Measurements from ENCODE around the gene NAALADL1.

NAALADL1 gene

GRCh38 chr11:65051398-65051858 is 6.9 kb downstream of the NAALADL1 start:
- H2BK5ac ChIP-seq (ENCODE audit: low read depth, low read length, poor library complexity), result no peak overlapping the region
- H3K4me3 ChIP-seq (ENCODE audit: low read depth, low read length), result no peak overlapping the region
- H4K12ac ChIP-seq (ENCODE audit: low read depth, low read length), result no peak overlapping the region
- no peak overlapping the region for H3K9ac ChIP-seq (ENCODE audit: low read length)
- WGBS (ENCODE audit: extremely low coverage, insufficient coverage, insufficient read length), result no CpG with 5 or more reads among the region's 9 CpGs
- H3K79me2 ChIP-seq (ENCODE audit: control insufficient read depth, insufficient read depth, low read length, poor library complexity), result no peaks in the 10 kb centered on the region
- no peak overlapping the region for H3K23ac ChIP-seq (ENCODE audit: low read length)
- H3K36me3 ChIP-seq (ENCODE audit: control insufficient read depth in 1 of 2, insufficient read depth in 2 of 2, low read length in 2 of 2), result no peaks in the 10 kb centered on the region
- H3K79me1 ChIP-seq (ENCODE audit: low read length), result no peaks in the 10 kb centered on the region
- no peak overlapping the region for H4K8ac ChIP-seq (ENCODE audit: low read depth, low read length)
- H3K9me3 ChIP-seq (ENCODE audit: insufficient read depth, low read depth, low read length), result peaks cover 5% of the 10 kb centered on the region
- H3K14ac ChIP-seq (ENCODE audit: low read length), result no peak overlapping the region
- H3K27ac ChIP-seq (ENCODE audit: low read depth, low read length), result no peak overlapping the region
- no peak overlapping the region for H2AK5ac ChIP-seq (ENCODE audit: low read length)
- H3K27me3 ChIP-seq (ENCODE audit: insufficient read depth, low read length), result no peaks in the 10 kb centered on the region
- DNase-seq, result no peak
- no peak overlapping the region for H3K4me2 ChIP-seq (ENCODE audit: low read length)
- H2BK12ac ChIP-seq (ENCODE audit: low read length), result no peak overlapping the region
- H3K18ac ChIP-seq (ENCODE audit: low read length), result no peak overlapping the region
- no peak overlapping the region for H2BK120ac ChIP-seq (ENCODE audit: insufficient read depth, low read length, poor library complexity)
- no peaks in the 10 kb centered on the region for H3K4me1 ChIP-seq (ENCODE audit: control insufficient read depth in 1 of 2, insufficient read depth in 2 of 2, low read length in 2 of 2)
- no peak overlapping the region for H3K4ac ChIP-seq (ENCODE audit: low read depth, low read length)
- H4K91ac ChIP-seq (ENCODE audit: low read depth, low read length), result no peak overlapping the region
- no peak overlapping the region for H2AFZ ChIP-seq (ENCODE audit: insufficient read depth, low read length, poor library complexity)

DNA sequence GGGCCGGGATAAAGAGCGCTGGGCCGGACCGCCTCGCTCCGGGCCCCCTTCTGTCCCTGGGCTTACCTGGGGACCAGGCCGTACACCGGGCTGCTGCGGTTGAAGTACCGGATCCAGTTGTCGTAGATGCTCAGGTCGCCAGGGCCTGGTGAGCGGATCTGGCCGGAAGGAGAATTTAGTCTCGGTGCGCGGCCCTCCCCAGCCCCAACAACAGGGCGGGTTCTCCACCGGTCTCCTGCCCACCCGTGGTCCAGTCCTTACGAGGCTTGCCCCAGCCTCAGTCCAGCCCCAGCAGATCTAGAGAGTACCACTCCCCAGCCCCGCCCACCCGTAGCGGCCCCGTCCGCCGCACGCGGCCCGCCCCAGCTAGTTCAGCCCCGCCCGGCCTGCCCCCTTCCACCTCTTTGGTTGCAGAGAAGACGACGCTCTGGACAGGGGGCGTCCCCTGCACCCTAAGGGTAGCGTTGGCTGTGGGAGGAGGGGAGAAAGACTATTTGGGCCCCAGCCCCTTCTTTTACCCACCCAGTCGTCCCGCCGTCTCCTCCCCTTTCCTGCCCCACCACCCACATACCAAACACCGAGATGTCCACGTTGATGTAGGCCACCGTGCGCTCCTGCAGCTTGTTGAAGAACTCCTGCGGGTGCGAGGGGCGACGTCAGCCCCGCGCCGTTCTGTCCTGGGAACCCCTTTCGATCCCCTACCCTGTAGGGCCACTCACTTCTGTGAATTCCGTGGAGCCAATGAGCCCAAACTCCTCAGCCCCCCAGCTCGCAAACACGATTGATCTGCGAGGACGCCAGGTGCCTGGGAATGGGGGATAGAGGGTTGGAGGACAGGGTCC is 10.6 kb downstream of the NAALADL1 start:
- Histone ChIP-seq H2BK5ac (ENCODE audit: low read depth, low read length, poor library complexity) (no peak overlapping the region), H3K79me1 (ENCODE audit: low read length) (no peaks in the 10 kb centered on the region), H3K79me2 (ENCODE audit: control insufficient read depth, insufficient read depth, low read length, poor library complexity) (no peaks in the 10 kb centered on the region), H3K4me2 (ENCODE audit: low read length) (peak overlapping the region; percentile 43), H3K4me1 (ENCODE audit: control insufficient read depth in 1 of 2, insufficient read depth in 2 of 2, low read length in 2 of 2) (no peaks in the 10 kb centered on the region), H2BK120ac (ENCODE audit: insufficient read depth, low read length, poor library complexity) (no peak overlapping the region), H4K91ac (ENCODE audit: low read depth, low read length) (no peak overlapping the region), H2BK12ac (ENCODE audit: low read length) (no peak overlapping the region), H4K12ac (ENCODE audit: low read depth, low read length) (no peak overlapping the region), H3K14ac (ENCODE audit: low read length) (no peak overlapping the region), H3K18ac (ENCODE audit: low read length) (no peak overlapping the region), H3K27me3 (ENCODE audit: insufficient read depth, low read length) (no peaks in the 10 kb centered on the region), H4K8ac (ENCODE audit: low read depth, low read length) (no peak overlapping the region), H3K4ac (ENCODE audit: low read depth, low read length) (no peak overlapping the region), H3K9ac (ENCODE audit: low read length) (no peak overlapping the region), H3K9me3 (ENCODE audit: insufficient read depth, low read depth, low read length) (peaks cover 1% of the 10 kb centered on the region), H3K36me3 (ENCODE audit: control insufficient read depth in 1 of 2, insufficient read depth in 2 of 2, low read length in 2 of 2) (peaks cover 19% of the 10 kb centered on the region in 2 experiments), H3K23ac (ENCODE audit: low read length) (no peak overlapping the region), H2AK5ac (ENCODE audit: low read length) (no peak overlapping the region), H3K27ac (ENCODE audit: low read depth, low read length) (no peak overlapping the region), H3K4me3 (ENCODE audit: low read depth, low read length) (no peak overlapping the region), H2AFZ (ENCODE audit: insufficient read depth, low read length, poor library complexity) (no peak overlapping the region)
- no peak for DNase-seq
- WGBS (ENCODE audit: extremely low coverage, insufficient coverage, insufficient read length), result no CpG with 5 or more reads among the region's 56 CpGs

- H3K27me3 ChIP-seq (ENCODE audit: insufficient read depth, low read length), result no peaks in the 10 kb centered on the region
- peaks cover 9% of the 10 kb centered on the region for H3K79me2 ChIP-seq (ENCODE audit: control insufficient read depth, insufficient read depth, low read length, poor library complexity)
- no peak overlapping the region for H2AK5ac ChIP-seq (ENCODE audit: low read length)
- H4K12ac ChIP-seq (ENCODE audit: low read depth, low read length), result no peak overlapping the region
- no peak overlapping the region for H4K91ac ChIP-seq (ENCODE audit: low read depth, low read length)
- H3K9me3 ChIP-seq (ENCODE audit: insufficient read depth, low read depth, low read length), result peaks cover 1% of the 10 kb centered on the region
- no peak overlapping the region for H2BK120ac ChIP-seq (ENCODE audit: insufficient read depth, low read length, poor library complexity)
- H3K79me1 ChIP-seq (ENCODE audit: low read length), result peaks cover 9% of the 10 kb centered on the region
- H3K4me2 ChIP-seq (ENCODE audit: low read length), result no peak overlapping the region
- H3K14ac ChIP-seq (ENCODE audit: low read length), result no peak overlapping the region
- no peak overlapping the region for H3K4ac ChIP-seq (ENCODE audit: low read depth, low read length)
- no peak overlapping the region for H2AFZ ChIP-seq (ENCODE audit: insufficient read depth, low read length, poor library complexity)
- no peak for DNase-seq
- no peak overlapping the region for H3K4me3 ChIP-seq (ENCODE audit: low read depth, low read length)
- no peak overlapping the region for H3K9ac ChIP-seq (ENCODE audit: low read length)
- H2BK5ac ChIP-seq (ENCODE audit: low read depth, low read length, poor library complexity), result no peak overlapping the region
- no peak overlapping the region for H3K23ac ChIP-seq (ENCODE audit: low read length)
- WGBS (ENCODE audit: extremely low coverage, insufficient coverage, insufficient read length), result no CpG with 5 or more reads among the region's 7 CpGs
- H3K36me3 ChIP-seq (ENCODE audit: control insufficient read depth in 1 of 2, insufficient read depth in 2 of 2, low read length in 2 of 2), result peaks cover 19% of the 10 kb centered on the region in 2 experiments
- H3K27ac ChIP-seq (ENCODE audit: low read depth, low read length), result no peak overlapping the region
- H3K18ac ChIP-seq (ENCODE audit: low read length), result no peak overlapping the region
- H2BK12ac ChIP-seq (ENCODE audit: low read length), result no peak overlapping the region
- peaks cover 3 to 4% of the 10 kb centered on the region in 2 experiments for H3K4me1 ChIP-seq (ENCODE audit: control insufficient read depth in 1 of 2, insufficient read depth in 2 of 2, low read length in 2 of 2)
- H4K8ac ChIP-seq (ENCODE audit: low read depth, low read length), result no peak overlapping the region
Observed at GRCh38 chr11:65045728-65046127, 12.6 kb downstream of the NAALADL1 start.

GRCh38 chr11:65045061-65045460 is 13.3 kb downstream of the NAALADL1 start:
- H2BK12ac ChIP-seq (ENCODE audit: low read length), result no peak overlapping the region
- no peak overlapping the region for H3K4me2 ChIP-seq (ENCODE audit: low read length)
- DNase-seq, result no peak
- H2BK5ac ChIP-seq (ENCODE audit: low read depth, low read length, poor library complexity), result no peak overlapping the region
- H3K23ac ChIP-seq (ENCODE audit: low read length), result no peak overlapping the region
- H3K18ac ChIP-seq (ENCODE audit: low read length), result no peak overlapping the region
- peaks cover 19% of the 10 kb centered on the region in 2 experiments for H3K36me3 ChIP-seq (ENCODE audit: control insufficient read depth in 1 of 2, insufficient read depth in 2 of 2, low read length in 2 of 2)
- no peak overlapping the region for H3K14ac ChIP-seq (ENCODE audit: low read length)
- H3K4me1 ChIP-seq (ENCODE audit: control insufficient read depth in 1 of 2, insufficient read depth in 2 of 2, low read length in 2 of 2), result peaks cover 3 to 4% of the 10 kb centered on the region in 2 experiments
- no peak overlapping the region for H2BK120ac ChIP-seq (ENCODE audit: insufficient read depth, low read length, poor library complexity)
- no peaks in the 10 kb centered on the region for H3K27me3 ChIP-seq (ENCODE audit: insufficient read depth, low read length)
- no peak overlapping the region for H4K91ac ChIP-seq (ENCODE audit: low read depth, low read length)
- H3K9me3 ChIP-seq (ENCODE audit: insufficient read depth, low read depth, low read length), result peaks cover 1% of the 10 kb centered on the region
- peaks cover 9% of the 10 kb centered on the region for H3K79me1 ChIP-seq (ENCODE audit: low read length)
- H2AFZ ChIP-seq (ENCODE audit: insufficient read depth, low read length, poor library complexity), result no peak overlapping the region
- no CpG with 5 or more reads among the region's 5 CpGs for WGBS (ENCODE audit: extremely low coverage, insufficient coverage, insufficient read length)
- H3K79me2 ChIP-seq (ENCODE audit: control insufficient read depth, insufficient read depth, low read length, poor library complexity), result peaks cover 9% of the 10 kb centered on the region
- no peak overlapping the region for H3K9ac ChIP-seq (ENCODE audit: low read length)
- no peak overlapping the region for H4K12ac ChIP-seq (ENCODE audit: low read depth, low read length)
- no peak overlapping the region for H2AK5ac ChIP-seq (ENCODE audit: low read length)
- H3K4me3 ChIP-seq (ENCODE audit: low read depth, low read length), result no peak overlapping the region
- no peak overlapping the region for H3K4ac ChIP-seq (ENCODE audit: low read depth, low read length)
- H4K8ac ChIP-seq (ENCODE audit: low read depth, low read length), result no peak overlapping the region
- H3K27ac ChIP-seq (ENCODE audit: low read depth, low read length), result no peak overlapping the region

Measured in trophoblast cell (in vitro differentiated cells and primary cell).